CD4-positive, alpha-beta T cell treated with Interleukin-12 subunit alpha and Interleukin-12 subunit beta, for 1 hour (primary cell): ENCODE measurements around the gene DDX54.
"Not testable (repeated sequence)": the region's sequence is repeated elsewhere in the genome, so short reads cannot be mapped to it uniquely, and the experiment has no call there.

Experiments used
- DNase-seq: peaks from one replicate; pipeline ENCODE4 v3.0.0-alpha.2; 2020

The DDX54 gene

GRCh38 chr12:113137861-113138783 is 47.2 kb downstream of the DDX54 start:
- DNase-seq = no peak

- no peak for DNase-seq
Observed at GRCh38 chr12:113136990-113137511, 48.2 kb downstream of the DDX54 start.

- peak; percentile 56 for DNase-seq
Observed at GRCh38 chr12:113136128-113136989, 48.9 kb downstream of the DDX54 start.

- DNase-seq = peak; percentile 76
Observed at GRCh38 chr12:113135178-113136127, 49.8 kb downstream of the DDX54 start, which contains the start of gene RASAL1. TSS of gene RASAL1 (minus strand) at chr12:113135761. CDS start at chr12:113135462, 299 bp downstream.

GRCh38 chr12:113134521-113134951 is 50.7 kb downstream of the DDX54 start:
- DNase-seq = no peak

- DNase-seq = no peak
Observed at GRCh38 chr12:113134071-113134470, 51.2 kb downstream of the DDX54 start.

GRCh38 chr12:113133666-113134065 is 51.6 kb downstream of the DDX54 start:
- DNase-seq = no peak

GRCh38 chr12:113133036-113133435 is 52.2 kb downstream of the DDX54 start:
- no peak for DNase-seq

- no peak for DNase-seq
Observed at GRCh38 chr12:113131556-113131955, 53.7 kb downstream of the DDX54 start.

- DNase-seq = no peak
Observed at GRCh38 chr12:113130457-113131135, 54.7 kb downstream of the DDX54 start.

GRCh38 chr12:113129664-113130456 is 55.4 kb downstream of the DDX54 start:
- DNase-seq = no peak

- no peak for DNase-seq
Observed at GRCh38 chr12:113128802-113129663, 56.2 kb downstream of the DDX54 start.

GRCh38 chr12:113127791-113128199 is 57.5 kb downstream of the DDX54 start:
- no peak for DNase-seq

GRCh38 chr12:113120670-113121370 is 64.5 kb downstream of the DDX54 start:
- DNase-seq = no peak

GRCh38 chr12:113119980-113120669 is 65.2 kb downstream of the DDX54 start:
- no peak for DNase-seq

- DNase-seq = no peak
Observed at GRCh38 chr12:113118142-113118541, 67.1 kb downstream of the DDX54 start.

- DNase-seq = not testable (repeated sequence)
Observed at GRCh38 chr12:113117684-113118083, 67.6 kb downstream of the DDX54 start.

GRCh38 chr12:113116875-113117274 is 68.4 kb downstream of the DDX54 start:
- DNase-seq = no peak
